Measurements from ENCODE around the gene DTL. TPM values are rescaled to one million over a fixed set of nuclear protein-coding genes. Genes with fewer than 3 reads are reported as not detected.

DTL gene
- total RNA-seq, 1 donor from 2014 or later = 0.43 TPM

- DNase-seq = no peak
- intact Hi-C loops (cut with DNase I) = no loop called here
- no peak for ATAC-seq (ENCODE audit: poor library complexity)
Measured at GRCh38 chr1:212152308-212152693, 116.8 kb downstream of the DTL start.

GRCh38 chr1:212152869-212153268, 117.3 kb downstream of the DTL start:
- intact Hi-C loops (cut with DNase I) = no loop called here

GRCh38 chr1:212153635-212154034, 118.1 kb downstream of the DTL start:
- no peak for ATAC-seq (ENCODE audit: poor library complexity)

More at GRCh38 chr1:212152869-212153268, 117.3 kb downstream of the DTL start:
- DNase-seq (no peak), ATAC-seq (ENCODE audit: poor library complexity) (no peak)

More at GRCh38 chr1:212153635-212154034, 118.1 kb downstream of the DTL start:
- DNase-seq = no peak
- intact Hi-C loops (cut with DNase I) = no loop called here

Small RNA genes lying within 50 kb of the gene (microRNA-seq; reads per million reads assigned to microRNA genes)
- gene MIR3122 = not detected

Other genes with a start within 250 kb of the DTL start
- gene LPGAT1, start 205.0 kb upstream of the DTL start, total RNA-seq = 21.4 TPM
- gene INTS7, start 191 bp upstream of the DTL start, total RNA-seq = 8.2 TPM
- gene PPP2R5A, start 249.7 kb downstream of the DTL start, total RNA-seq = 77.9 TPM

Data from Right ventricle myocardium superior (tissue), 1 donor.